ENCODE results near the gene PCNP.
A peak's percentile ranks its signal among the peaks of the same experiment; 100 is the strongest.
"Not testable (repeated sequence)": the region's sequence is repeated elsewhere in the genome, so short reads cannot be mapped to it uniquely, and the experiment has no call there.

The PCNP gene

DNA sequence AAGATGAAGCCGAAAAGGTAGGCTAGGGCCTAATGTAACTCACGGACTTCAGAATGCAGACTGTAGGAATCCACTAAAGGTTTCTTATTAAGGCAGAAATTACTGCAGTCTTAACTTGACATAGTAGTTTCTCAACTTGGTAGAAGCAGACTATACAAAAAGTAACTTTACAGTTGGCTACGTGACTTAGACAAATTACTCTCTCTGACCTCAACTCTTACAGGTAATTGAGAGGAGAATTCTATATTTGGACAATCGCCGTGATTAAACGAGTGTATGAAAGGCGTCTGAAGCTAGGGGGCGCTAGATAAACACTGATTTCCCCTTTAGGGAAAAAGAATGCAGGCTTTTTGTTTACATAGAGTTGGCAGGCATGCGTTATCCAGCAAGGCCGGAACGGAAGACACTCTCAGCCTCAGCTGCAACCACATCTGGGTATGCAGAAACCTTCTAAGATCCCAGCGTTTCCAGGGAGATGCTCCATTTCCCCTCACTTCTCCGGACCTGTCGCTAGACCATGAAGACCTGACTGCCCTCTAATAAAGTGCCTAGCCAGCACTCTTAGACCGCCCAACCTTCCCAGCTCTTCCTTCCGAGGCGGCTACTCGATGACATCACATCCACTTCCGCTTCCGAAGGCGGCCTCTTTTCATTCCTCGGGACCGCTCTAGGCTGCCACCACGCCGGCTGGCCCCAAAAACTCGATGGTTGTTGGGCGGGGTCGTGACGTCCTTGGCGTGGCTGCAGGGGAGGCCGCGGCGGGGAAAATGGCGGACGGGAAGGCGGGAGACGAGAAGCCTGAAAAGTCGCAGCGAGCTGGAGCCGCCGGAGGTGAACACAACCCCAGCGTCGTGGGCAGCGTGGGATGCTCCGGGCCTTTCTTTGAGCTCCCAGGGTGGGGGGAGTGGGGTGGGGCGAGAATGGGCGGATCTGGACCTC, at the start of gene PCNP:
Gene PCNP (plus strand): TSS at position 732 of the 939 bp plus-strand sequence. CDS start 36 bp downstream, at position 768.
- peak; percentile 98 for DNase-seq

DNA sequence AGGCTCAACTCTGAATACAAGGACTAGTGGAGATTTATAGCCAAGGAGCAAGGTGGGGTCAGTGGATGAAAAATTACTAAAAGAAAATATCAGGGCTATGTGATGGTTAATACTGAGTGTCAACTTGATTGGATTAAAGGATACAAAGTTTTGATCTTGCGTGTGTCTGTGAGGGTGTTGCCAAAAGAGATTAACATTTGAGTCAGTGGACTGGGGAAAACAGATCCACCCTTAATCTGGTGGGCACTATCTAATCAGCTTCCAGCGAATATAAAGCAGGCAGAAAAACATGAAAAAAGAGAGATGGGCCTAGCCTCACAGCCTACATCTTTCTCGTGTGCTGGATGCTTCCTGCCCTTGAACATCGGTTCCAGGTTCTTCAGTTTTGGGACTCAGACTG, 46.5 kb upstream of the PCNP start:
- no peak for DNase-seq

DNA sequence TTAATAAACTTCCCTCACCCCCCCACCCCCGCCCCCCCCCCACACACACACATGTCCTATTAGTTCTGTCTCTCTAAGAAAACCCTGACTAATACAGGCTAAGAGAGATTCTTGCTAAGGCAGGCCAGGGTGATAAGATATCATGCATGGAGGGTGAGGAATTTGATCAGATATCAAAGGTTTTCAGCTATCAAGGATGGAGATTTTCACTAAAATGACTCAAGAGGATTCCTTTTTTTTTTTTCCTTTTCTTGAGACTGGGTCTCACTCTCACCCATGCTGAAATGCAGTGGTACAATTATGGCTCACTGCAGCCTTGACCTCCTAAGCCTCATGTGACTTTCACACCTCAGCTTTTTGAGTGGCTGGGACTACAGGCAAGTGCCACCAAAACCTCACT, 46.1 kb upstream of the PCNP start:
- DNase-seq: no peak

GRCh38 chr3:101529816-101530685, 43.9 kb upstream of the PCNP start:
- DNase-seq: no peak

GRCh38 chr3:101530686-101531047, 43.3 kb upstream of the PCNP start:
- DNase-seq: no peak

DNA sequence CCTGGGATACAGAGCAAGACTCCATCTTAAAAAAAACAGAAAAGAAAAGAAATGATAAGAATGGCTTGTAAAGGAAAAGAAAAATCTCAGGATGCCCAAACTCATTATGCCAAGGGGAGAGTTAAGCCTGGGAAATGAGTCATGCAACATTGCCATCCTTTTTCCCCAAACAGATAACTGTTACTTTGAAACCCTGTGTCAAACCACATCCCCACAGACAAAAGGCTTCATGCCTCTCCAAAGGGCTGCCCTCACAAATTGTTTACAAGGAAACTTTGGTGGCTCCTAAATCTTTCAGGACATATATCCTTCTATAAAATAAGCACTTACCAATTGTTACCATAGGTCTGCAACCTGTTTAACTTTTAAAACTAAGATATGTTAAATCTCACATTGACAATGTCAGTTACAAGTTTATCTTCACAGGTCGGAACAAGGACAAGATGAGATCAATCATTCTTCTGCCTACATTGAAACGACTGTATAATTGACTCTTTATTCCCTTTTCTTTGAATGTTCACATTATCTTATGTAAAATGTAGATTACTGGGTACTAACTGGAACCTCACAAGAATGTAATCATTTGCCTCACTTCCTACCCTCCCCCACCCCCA, 42.4 kb upstream of the PCNP start:
- peak; percentile 48 for DNase-seq

- no peak for DNase-seq
These were observed 41.0 kb upstream of the PCNP start for GRCh38 chr3:101532783-101533602.

- peak; percentile 58 for DNase-seq
These were observed 40.4 kb upstream of the PCNP start for GRCh38 chr3:101533603-101533968.

DNA sequence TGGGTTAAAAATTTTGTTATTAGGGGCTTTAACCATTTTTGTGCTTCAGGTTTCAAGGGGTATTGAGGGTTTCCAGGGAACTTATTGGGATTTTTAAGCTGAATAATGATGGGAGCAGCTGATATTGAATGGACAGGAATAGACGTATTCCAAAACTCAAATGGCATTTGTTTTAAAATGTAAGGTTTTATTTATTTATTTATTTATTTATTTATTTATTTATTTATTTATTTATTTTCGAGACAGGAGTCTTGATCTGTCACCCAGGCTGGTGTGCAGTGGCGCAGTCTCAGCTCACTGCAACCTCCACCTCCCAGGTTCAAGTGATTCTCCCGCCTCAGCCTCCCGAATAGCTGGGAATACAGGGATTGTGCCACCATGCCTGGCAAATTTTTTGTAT, 38.8 kb upstream of the PCNP start:
- DNase-seq: no peak

DNA sequence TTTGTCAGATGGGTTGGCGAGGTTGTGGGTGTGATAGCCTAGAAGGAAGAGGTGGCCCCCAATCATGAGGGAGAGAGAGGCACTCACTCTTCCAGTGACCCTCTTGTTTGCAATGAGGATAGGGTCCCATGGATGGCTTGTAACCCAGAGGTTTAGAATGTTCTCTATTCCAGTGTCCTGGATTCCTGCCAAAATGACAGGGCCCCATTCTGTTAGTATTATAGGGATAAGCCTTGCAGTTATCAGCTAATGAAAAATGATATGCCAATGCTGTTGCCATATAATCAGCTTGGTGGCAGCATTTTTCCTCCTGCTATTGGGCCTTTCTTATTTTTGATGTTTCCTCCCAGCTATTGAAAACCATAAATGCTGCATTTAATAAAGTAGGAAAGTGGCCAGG, 37.7 kb upstream of the PCNP start:
- no peak for DNase-seq

DNA sequence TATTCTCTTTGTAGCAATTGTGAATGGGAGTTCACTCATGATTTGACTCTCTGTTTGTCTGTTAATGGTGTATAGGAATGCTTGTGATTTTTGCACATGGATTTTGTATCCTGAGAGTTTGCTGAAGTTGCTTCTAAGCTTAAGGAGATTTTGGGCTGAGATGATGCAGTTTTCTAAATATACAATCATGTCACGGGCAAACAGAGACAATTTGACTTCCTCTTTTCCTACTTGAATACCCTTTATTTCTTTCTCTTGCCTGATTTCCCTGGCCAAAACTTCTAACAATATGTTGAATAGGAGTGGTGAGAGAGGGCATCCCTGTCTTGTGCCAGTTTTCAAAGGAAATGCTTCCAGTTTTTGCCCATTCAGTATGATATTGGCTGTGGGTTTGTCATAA, 37.0 kb upstream of the PCNP start:
- not testable (repeated sequence) for DNase-seq

GRCh38 chr3:101542957-101543356, 31.0 kb upstream of the PCNP start:
- DNase-seq: no peak

DNA sequence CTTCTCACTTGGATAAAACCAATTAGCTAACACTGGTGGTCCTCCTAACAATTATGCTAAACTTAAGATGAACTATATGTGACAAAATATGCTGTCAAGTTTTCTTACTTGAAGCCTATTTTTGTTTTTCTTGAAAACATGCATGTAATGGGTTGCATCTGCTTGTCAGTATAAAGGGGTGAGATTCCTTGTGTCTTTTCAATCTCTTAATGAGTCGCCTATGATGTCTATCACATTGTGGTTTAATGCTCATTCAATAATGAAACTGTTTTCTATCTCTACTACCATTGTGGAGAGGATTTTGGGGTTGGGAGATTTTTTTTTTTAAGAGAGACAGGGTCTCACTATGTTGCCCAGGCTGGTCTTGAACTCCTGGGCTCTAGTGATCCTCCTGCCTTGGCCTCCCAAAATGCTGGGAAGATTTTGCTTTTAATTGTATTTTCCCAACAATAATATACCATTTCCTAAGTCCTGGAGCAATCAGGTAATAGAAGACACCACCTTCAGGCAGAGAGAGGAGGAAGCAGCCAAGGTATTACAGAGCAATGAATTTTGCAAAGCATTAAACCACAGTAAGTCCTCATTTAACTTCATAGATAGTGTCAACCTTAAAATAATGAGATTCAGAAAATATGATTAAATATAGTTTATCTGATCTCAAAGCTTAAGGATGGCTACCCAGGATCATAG, 29.7 kb upstream of the PCNP start:
- DNase-seq: no peak

DNA sequence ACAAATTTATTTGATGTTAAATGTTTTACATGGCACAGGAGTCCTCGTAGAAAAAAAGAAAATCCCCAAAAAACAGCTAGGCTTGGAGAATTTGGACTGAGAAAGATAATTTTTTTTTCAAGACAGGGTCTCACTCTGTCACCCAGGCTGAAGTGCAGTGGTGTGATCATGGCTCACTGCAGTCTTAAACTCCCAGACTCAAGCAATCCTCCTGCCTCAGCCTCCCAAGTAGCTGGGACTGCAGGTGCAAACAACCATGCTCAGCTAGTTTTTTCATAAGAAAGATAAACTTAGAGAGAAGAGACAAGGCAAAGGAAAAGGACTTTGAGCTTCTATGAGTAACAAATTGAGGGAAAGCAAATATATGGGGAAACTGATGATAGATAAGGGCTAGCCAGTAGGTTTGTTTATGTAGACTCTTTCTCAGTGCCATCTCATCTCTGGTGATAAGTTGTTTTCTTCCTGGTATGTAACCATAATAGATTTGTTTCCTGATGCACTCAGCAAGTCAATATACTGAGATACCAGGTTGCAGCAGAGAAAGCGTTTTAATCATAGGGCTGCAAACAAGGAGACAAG, 25.4 kb upstream of the PCNP start:
- no peak for DNase-seq

DNA sequence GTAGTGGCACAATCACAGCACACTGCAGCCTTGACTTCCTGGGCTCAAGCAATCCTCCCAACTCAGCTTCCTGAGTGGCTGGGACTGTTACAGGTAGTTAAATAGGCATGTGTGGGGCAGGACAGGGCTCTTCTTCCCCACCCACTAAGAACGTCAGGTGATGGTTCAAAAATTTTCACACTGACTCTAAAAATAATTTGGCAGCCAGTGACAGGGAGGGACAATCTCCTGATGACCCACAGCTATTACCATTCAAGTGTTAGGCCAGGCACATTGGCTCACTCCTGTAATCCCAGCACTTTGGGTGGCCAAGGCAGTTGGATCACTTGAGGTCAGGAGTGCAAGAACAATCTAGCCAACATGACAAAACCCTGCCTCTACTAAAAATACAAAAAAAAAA, 24.5 kb upstream of the PCNP start:
- no peak for DNase-seq

DNA sequence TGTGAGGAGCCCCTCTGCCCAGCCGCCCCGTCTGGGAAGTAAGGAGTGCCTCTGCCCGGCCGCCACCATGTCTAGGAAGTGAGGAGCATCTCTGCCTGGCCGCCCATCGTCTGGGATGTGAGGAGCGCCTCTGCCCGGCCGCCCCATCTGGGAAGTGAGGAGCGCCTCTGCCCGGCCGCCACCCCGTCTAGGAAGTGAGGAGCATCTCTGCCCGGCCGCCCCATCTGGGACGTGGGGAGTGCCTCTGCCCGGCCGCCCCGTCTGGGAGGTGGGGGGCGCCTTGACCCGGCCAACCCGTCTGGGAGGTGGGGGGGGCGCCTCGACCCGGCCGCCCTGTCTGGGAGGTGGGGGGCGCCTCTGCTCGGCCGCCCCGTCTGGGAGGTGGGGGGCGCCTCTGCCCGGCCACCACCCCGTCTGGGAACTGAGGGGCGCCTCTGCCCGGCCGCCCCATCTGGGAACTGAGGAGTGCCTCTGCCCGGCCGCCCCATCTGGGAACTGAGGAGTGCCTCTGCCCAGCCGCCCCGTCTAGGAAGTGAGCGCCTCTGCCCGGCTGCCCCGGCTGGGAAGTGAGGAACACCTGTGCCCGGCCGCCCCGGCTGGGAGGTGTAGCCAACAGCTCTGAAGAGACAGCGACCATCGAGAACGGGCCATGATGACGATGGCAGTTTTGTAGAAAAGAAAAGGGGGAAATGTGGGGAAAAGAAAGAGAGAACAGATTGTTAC, 22.5 kb upstream of the PCNP start:
- not testable (repeated sequence) for DNase-seq

GRCh38 chr3:101553381-101553780, 20.6 kb upstream of the PCNP start:
- DNase-seq: not testable (repeated sequence)

- no peak for DNase-seq
These were observed 17.9 kb upstream of the PCNP start for GRCh38 chr3:101556064-101556463.

DNA sequence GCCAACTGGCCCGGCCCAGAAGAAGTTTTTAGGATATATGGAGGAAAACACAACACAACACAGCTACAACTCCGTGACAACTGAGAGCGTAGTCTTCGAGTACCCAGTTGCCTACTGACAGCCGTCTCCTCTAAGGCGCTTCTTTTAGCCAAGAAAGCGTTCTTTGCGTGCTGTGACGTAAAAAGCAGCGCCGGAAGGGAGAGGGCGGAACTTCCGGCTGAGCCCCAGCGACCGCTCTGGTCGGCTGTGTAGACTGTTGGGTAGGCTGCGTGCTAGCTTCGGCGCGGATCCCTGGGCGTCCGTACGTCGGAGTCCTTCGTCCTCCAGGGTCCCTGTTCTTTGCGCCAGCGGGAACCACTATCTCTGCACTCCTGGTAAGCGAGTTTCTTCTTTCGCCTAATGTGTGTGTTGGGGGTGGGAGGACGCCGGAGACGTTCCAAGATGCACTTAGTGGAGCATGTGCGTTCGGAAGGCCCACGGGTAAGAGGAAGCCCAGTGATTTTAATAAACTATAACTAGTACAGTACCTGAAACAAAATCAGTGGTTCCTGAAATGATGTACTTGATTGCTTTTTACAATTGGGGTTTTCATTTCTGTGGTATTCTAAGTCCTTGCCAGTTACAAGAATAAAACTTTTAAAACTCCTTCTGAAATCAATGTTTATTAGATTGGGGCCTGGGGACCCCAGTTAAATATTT, 12.2 kb upstream of the PCNP start, which contains the start of gene TRMT10C:
Gene TRMT10C (plus strand): TSS at position 239 of the 699 bp plus-strand sequence. CDS start 2,914 bp downstream, outside the sequence.
- DNase-seq: peak; percentile 93

All from NCI-H226 (cell line).